Caco-2 (cell line): ENCODE results near the gene RPAP2. TPM values are rescaled to one million over a fixed set of nuclear protein-coding genes. Genes with fewer than 3 reads are reported as not detected.
"Not testable (repeated sequence)": the region's sequence is repeated elsewhere in the genome, so short reads cannot be mapped to it uniquely, and the experiment has no call there.

Experiments used
- BruUV-seq: library from RNA; stranded (reverse); fragments of 400-500 nt; replicated peaks from 2 replicates; lab custom pipeline; 2021; lab: Mats Ljungman, UMichigan
- CTCF ChIA-PET: fragments of 300-600 bp; sonication (Branson Sonifier 250); formaldehyde crosslinking; loops from one replicate; lab custom pipeline; 2022; ENCODE audit warnings: antibody characterized with exemption; lab: Charles Lee
- POLR2A ChIA-PET: fragments of 300-600 bp; sonication (Branson Sonifier 250); formaldehyde crosslinking; loops from one replicate; lab custom pipeline; 2022; ENCODE audit warnings: antibody characterized with exemption; lab: Charles Lee
- DNase-seq, 2 experiments: peaks; one replicate each; pipeline versions ENCODE4 v3.0.0 to v3.0.0-alpha.2; 2020 to 2022
- H3K27me3 ChIP-seq: replicated peaks from 2 replicates; pipeline ENCODE4 v1.6.0; 2011; ENCODE audit warnings: low read length; ENCODE audit not compliant: control insufficient read depth, insufficient read depth
- H3K36me3 ChIP-seq: 2 replicates; pipeline ENCODE4 v1.5.1; 2011; ENCODE audit warnings: low read length; ENCODE audit not compliant: control insufficient read depth, insufficient read depth
- H3K4me1 ChIP-seq: fragments of 250-450 bp; sonication (Bioruptor Pico); 2 replicates; pipeline ENCODE4 v1.5.1; 2020; ENCODE audit warnings: mild to moderate bottlenecking
- H3K4me3 ChIP-seq: 2 replicates; pipeline ENCODE4 v1.5.1; 2011; ENCODE audit warnings: low read depth, mild to moderate bottlenecking, control low read depth, low read length
- H3K9me3 ChIP-seq: fragments of 250-450 bp; sonication (Bioruptor Pico); 2 replicates; pipeline ENCODE4 v1.5.1; 2020; ENCODE audit warnings: mild to moderate bottlenecking, moderate library complexity
- H3K27ac Mint-ChIP-seq: one replicate; pipeline ENCODE4 v1.8.0; 2022; ENCODE audit warnings: mixed read lengths; ENCODE audit not compliant: unreplicated experiment
- H3K27me3 Mint-ChIP-seq: one replicate; pipeline ENCODE4 v1.8.0; 2022; ENCODE audit warnings: mixed read lengths; ENCODE audit not compliant: insufficient read depth, unreplicated experiment
- H3K36me3 Mint-ChIP-seq: one replicate; pipeline ENCODE4 v1.8.0; 2022; ENCODE audit warnings: mild to moderate bottlenecking, mixed read lengths; ENCODE audit not compliant: insufficient read depth, unreplicated experiment
- H3K4me1 Mint-ChIP-seq: one replicate; pipeline ENCODE4 v1.8.0; 2022; ENCODE audit warnings: low read depth, mixed read lengths; ENCODE audit not compliant: unreplicated experiment
- H3K4me3 Mint-ChIP-seq: one replicate; pipeline ENCODE4 v1.8.0; 2022; ENCODE audit warnings: mild to moderate bottlenecking, moderate library complexity, mixed read lengths; ENCODE audit not compliant: unreplicated experiment
- H3K9me3 Mint-ChIP-seq: one replicate; pipeline ENCODE4 v1.8.0; 2022; ENCODE audit warnings: mixed read lengths; ENCODE audit not compliant: unreplicated experiment
- intact Hi-C: fragments of 100-400 bp; cut with micrococcal nuclease; formaldehyde crosslinking; loops from one replicate; pipeline ENCODE4 v1.10.0; 2022; ENCODE audit not compliant: unreplicated experiment
- total RNA-seq: library from RNA; stranded (reverse); gene quantifications from 2 replicates; pipeline ENCODE4 v1.2.3, GENCODE V29; 2022
- TF ChIP-seq, protein P1 (sequence below), 2 experiments: fragments of 200-600 bp in 1 of 2; IDR thresholded peaks; 1 replicate in 1 of 2; 2 replicates in 1 of 2; pipeline versions ENCODE4 v1.5.1 to v1.8.0; 2011 to 2022; ENCODE audit warnings: antibody characterized with exemption in 1 of 2, control low read depth in 1 of 2, inconsistent platforms in 1 of 2, low read depth in 1 of 2, low read length in 1 of 2, mild to moderate bottlenecking in 1 of 2, moderate library complexity in 1 of 2; ENCODE audit not compliant: insufficient read depth in 1 of 2, severe bottlenecking in 1 of 2, unreplicated experiment in 1 of 2

The RPAP2 gene
- total RNA-seq, 1 experiment from 2014 or later: 16.8 TPM

DNA sequence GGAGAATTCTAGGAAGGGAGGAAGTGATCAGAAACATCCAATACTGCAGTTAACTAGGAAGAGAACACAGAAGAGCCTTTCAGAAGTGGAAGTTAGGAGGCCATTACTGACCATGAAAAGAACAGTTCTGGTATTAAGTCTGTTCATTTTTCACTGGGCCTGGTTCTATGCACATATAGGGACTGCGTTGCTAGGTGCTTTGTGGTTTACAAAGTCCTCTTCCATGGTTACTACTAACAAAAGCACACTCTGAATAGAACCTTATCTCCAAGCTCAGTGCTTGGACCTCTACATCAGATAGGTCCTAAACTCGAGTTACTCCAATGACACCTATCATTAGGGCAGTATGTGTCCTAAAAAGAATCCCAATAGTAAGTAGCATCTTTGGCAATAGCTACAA is 75.4 kb downstream of the RPAP2 start:
- no TSS peak for BruUV-seq

DNA sequence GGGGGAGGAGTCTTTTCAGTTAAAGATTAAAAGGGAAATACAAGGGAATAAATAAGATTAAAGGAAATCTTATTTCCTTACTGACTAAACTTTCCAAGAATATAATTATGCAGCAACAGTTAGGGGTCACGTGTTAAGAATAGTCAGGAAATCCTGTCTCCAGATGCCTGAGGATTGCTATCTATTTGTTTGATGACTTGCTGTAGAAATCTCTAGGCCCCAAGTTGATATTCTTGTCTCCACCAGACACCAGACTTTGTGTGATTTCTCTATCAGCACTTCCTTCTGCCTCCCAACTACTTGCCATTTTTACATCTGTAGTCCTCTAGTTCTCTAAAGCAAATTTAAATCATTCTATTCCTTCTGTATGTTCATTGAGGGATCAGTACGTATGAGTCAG is 77.5 kb downstream of the RPAP2 start:
- Histone ChIP-seq H3K36me3 (no peaks in the 10 kb centered on the region), H3K9me3 (no peaks in the 10 kb centered on the region), H3K4me3 (no peak overlapping the region), H3K4me1 (no peaks in the 10 kb centered on the region), H3K27me3 (no peaks in the 10 kb centered on the region)
- Mint-ChIP-seq H3K9me3 (no peaks in the 10 kb centered on the region), H3K4me3 (no peak overlapping the region), H3K4me1 (no peaks in the 10 kb centered on the region), H3K36me3 (no peaks in the 10 kb centered on the region), H3K27ac (no peak overlapping the region), H3K27me3 (no peaks in the 10 kb centered on the region)
- intact Hi-C loops: no loop called here
- no peak for DNase-seq
- no TSS peak for BruUV-seq
- POLR2A ChIA-PET: no interaction called here
- CTCF ChIA-PET: no interaction called here
- TF ChIP-seq, protein P1, sequence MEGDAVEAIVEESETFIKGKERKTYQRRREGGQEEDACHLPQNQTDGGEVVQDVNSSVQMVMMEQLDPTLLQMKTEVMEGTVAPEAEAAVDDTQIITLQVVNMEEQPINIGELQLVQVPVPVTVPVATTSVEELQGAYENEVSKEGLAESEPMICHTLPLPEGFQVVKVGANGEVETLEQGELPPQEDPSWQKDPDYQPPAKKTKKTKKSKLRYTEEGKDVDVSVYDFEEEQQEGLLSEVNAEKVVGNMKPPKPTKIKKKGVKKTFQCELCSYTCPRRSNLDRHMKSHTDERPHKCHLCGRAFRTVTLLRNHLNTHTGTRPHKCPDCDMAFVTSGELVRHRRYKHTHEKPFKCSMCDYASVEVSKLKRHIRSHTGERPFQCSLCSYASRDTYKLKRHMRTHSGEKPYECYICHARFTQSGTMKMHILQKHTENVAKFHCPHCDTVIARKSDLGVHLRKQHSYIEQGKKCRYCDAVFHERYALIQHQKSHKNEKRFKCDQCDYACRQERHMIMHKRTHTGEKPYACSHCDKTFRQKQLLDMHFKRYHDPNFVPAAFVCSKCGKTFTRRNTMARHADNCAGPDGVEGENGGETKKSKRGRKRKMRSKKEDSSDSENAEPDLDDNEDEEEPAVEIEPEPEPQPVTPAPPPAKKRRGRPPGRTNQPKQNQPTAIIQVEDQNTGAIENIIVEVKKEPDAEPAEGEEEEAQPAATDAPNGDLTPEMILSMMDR (IDR thresholded peaks at IDR 0.05; ENCODE audit: insufficient read depth in 1 of 2, low read depth in 1 of 2, low read length in 1 of 2, severe bottlenecking in 1 of 2, unreplicated experiment in 1 of 2): no peak

More for the DNA sequence above, 75.4 kb downstream of the RPAP2 start:
- Mint-ChIP-seq H3K4me3 (no peak overlapping the region), H3K9me3 (no peaks in the 10 kb centered on the region), H3K27me3 (no peaks in the 10 kb centered on the region), H3K36me3 (no peaks in the 10 kb centered on the region), H3K27ac (no peak overlapping the region), H3K4me1 (no peaks in the 10 kb centered on the region)
- H3K4me1 ChIP-seq: no peaks in the 10 kb centered on the region
- no peaks in the 10 kb centered on the region for H3K36me3 ChIP-seq
- CTCF ChIA-PET: no interaction called here
- intact Hi-C loops: no loop called here
- TF ChIP-seq, protein P1 (IDR thresholded peaks at IDR 0.05; ENCODE audit: insufficient read depth in 1 of 2, low read depth in 1 of 2, low read length in 1 of 2, severe bottlenecking in 1 of 2, unreplicated experiment in 1 of 2): no peak
- DNase-seq: no peak
- no peaks in the 10 kb centered on the region for H3K9me3 ChIP-seq
- no peak overlapping the region for H3K4me3 ChIP-seq
- POLR2A ChIA-PET: no interaction called here
- H3K27me3 ChIP-seq: no peaks in the 10 kb centered on the region

DNA sequence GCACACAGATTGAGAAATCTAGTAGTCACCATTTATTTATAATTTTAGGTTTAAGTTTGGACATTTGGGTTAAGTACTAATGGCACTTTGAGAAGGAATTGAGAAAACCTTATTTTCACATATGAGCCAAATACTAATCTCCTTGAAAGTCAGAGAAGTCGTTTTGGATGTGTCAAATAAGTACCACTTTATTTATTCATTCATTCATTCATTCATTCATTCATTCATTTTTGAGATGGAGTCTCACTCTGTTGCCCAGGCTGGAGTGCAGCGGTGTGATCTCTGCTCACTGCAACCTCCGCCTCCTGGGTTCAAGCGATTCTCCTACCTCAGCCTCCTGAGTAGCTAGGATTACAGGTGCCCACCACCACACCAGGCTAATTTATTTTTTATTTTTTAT is 79.1 kb downstream of the RPAP2 start:
- H3K4me3 Mint-ChIP-seq, H3K27me3 ChIP-seq, H3K4me1 Mint-ChIP-seq, H3K27ac Mint-ChIP-seq, intact Hi-C loops, H3K9me3 ChIP-seq, DNase-seq, H3K36me3 ChIP-seq, H3K9me3 Mint-ChIP-seq, H3K4me3 ChIP-seq, BruUV-seq, H3K4me1 ChIP-seq, H3K36me3 Mint-ChIP-seq, H3K27me3 Mint-ChIP-seq, POLR2A ChIA-PET: not testable (repeated sequence)
- CTCF ChIA-PET: interaction anchor here (0.6 kb wide), 1 partner anchor 587 kb away, joined by 3 read pairs; no protein-coding TSS in a partner anchor

DNA sequence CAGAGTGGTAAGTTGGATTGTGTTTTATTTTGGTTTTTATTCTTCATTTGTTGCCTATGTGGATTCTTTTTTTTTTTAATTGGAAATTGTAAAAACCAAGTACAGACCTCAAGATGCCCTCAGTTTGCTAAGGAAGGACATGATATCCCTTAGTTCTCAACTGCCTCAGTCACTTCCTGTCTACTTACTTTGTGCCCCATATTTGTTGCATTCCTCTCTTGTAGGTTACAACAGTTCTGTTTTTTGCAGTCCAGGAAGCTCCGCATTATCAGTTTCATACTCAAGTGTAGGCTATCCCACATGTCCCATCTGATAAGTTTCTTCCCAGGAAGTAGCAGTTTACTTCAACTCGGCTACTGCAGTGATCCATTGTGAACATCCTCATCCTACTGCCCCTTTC is 82.0 kb downstream of the RPAP2 start:
- H3K36me3 ChIP-seq: no peaks in the 10 kb centered on the region
- intact Hi-C loops: no loop called here
- Mint-ChIP-seq H3K9me3 (peaks cover under 1% of the 10 kb centered on the region), H3K27me3 (no peaks in the 10 kb centered on the region), H3K4me1 (no peaks in the 10 kb centered on the region), H3K36me3 (no peaks in the 10 kb centered on the region), H3K27ac (no peak overlapping the region), H3K4me3 (no peak overlapping the region)
- no peak for DNase-seq
- no peak overlapping the region for H3K4me3 ChIP-seq
- no peaks in the 10 kb centered on the region for H3K4me1 ChIP-seq
- ChIA-PET POLR2A (no interaction called here), CTCF (no interaction called here)
- H3K27me3 ChIP-seq: no peaks in the 10 kb centered on the region
- no peaks in the 10 kb centered on the region for H3K9me3 ChIP-seq
- TF ChIP-seq, protein P1 (IDR thresholded peaks at IDR 0.05; ENCODE audit: insufficient read depth in 1 of 2, low read depth in 1 of 2, low read length in 1 of 2, severe bottlenecking in 1 of 2, unreplicated experiment in 1 of 2): no peak
- BruUV-seq: no TSS peak

DNA sequence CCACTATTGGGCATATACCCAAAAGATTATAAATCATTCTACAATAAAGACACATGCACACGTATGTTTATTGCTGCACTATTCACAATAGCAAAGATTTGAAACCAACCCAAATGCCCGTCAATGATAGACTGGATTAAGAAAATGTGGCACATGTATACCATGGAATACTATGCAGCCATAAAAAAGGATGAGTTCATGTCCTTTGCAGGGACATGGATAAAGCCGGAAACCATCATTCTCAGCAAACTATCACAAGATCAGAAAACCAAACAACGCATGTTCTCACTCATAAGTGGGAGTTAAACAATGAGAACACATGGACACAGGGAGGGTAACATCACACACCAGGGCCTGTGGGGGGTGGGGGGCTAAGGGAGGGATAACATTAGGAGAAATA is 95.1 kb downstream of the RPAP2 start:
- H3K36me3 ChIP-seq, H3K4me1 ChIP-seq, H3K9me3 ChIP-seq, BruUV-seq, H3K27ac Mint-ChIP-seq, H3K27me3 ChIP-seq, H3K4me3 Mint-ChIP-seq, CTCF ChIA-PET, DNase-seq, H3K27me3 Mint-ChIP-seq, H3K4me3 ChIP-seq, H3K4me1 Mint-ChIP-seq, intact Hi-C loops, POLR2A ChIA-PET: not testable (repeated sequence)
- Mint-ChIP-seq H3K9me3 (peaks cover 27% of the 10 kb centered on the region), H3K36me3 (peaks cover 14% of the 10 kb centered on the region)
